Iris pigment epithelial cell (primary cell): ENCODE results near the gene PRPF6.

ENCODE experiments used
- DNase-seq: peaks from one replicate; pipeline ENCODE4 v3.0.0-alpha.2; 2011; ENCODE audit warnings: low read depth

Gene PRPF6, protein sequence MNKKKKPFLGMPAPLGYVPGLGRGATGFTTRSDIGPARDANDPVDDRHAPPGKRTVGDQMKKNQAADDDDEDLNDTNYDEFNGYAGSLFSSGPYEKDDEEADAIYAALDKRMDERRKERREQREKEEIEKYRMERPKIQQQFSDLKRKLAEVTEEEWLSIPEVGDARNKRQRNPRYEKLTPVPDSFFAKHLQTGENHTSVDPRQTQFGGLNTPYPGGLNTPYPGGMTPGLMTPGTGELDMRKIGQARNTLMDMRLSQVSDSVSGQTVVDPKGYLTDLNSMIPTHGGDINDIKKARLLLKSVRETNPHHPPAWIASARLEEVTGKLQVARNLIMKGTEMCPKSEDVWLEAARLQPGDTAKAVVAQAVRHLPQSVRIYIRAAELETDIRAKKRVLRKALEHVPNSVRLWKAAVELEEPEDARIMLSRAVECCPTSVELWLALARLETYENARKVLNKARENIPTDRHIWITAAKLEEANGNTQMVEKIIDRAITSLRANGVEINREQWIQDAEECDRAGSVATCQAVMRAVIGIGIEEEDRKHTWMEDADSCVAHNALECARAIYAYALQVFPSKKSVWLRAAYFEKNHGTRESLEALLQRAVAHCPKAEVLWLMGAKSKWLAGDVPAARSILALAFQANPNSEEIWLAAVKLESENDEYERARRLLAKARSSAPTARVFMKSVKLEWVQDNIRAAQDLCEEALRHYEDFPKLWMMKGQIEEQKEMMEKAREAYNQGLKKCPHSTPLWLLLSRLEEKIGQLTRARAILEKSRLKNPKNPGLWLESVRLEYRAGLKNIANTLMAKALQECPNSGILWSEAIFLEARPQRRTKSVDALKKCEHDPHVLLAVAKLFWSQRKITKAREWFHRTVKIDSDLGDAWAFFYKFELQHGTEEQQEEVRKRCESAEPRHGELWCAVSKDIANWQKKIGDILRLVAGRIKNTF

DNA sequence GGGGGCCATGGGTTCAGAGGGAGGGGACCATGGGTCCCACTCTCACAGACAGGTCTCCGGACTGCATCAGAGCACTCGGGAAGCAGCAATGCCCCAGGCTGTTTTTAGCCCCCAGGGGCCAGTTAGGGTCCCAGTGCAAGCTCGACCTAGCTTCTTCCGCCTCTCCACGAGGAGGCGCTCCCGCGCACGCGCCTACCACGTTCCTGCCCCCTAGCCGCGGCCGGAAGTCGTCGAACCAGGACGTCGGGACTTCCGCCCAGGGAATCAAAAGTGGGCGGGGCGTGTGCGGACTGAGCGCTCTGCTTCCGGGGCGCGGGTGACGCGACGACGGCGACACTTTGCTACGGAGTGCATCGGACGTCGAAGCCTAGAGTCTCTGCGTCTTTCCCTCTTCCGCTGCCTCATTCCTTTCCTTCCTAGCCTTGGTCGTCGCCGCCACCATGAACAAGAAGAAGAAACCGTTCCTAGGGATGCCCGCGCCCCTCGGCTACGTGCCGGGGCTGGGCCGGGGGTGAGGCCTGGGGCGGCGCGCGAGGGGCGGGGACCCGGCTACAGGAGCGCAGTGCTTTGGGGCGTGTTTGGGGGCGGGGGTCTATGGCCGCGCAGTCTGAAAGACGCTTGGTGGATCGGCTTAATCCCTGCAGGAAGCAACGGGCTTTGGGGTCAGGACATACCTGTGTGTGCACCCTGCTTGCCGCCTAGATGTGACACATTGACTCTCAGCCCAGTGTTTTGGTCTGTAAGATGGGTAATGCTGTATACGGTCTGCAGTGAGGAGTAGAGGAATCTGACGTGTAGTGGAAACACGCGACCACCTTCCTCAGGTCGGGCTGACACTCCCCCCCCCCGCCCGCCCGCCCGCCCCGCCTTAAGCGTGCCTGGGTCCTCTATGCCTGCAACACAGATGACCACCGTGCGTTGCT is at the start of gene PRPF6:
TSS of gene PRPF6 (plus strand) at position 327 of the 923 bp plus-strand sequence. CDS start at position 441, 114 bp downstream.
- DNase-seq, result peak; percentile 96

- DNase-seq, result no peak
Measured at GRCh38 chr20:63931735-63932134, 49.2 kb upstream of the PRPF6 start.

- DNase-seq, result no peak
Measured at GRCh38 chr20:63932606-63933160, 48.2 kb upstream of the PRPF6 start.

DNA sequence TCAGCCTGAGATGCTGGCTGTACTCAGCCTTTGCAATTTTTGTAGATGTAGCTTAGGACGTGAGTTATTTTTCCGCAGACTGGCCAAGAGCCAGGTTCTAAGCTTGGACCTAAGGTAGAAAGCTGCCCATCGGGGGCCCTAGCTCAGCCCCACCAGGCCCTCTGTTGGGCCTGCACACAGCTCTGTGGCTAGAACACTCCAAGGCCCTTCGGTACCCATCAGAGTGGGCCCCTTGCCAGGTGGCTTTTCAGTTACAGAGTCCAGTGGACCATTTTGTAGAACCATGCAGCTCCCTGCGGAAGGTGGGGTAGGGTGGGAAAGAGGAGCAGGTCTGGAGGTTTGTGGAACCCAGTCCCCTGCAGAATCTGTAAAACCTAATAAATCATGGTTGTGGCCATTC is 47.3 kb upstream of the PRPF6 start:
- DNase-seq, result no peak

DNA sequence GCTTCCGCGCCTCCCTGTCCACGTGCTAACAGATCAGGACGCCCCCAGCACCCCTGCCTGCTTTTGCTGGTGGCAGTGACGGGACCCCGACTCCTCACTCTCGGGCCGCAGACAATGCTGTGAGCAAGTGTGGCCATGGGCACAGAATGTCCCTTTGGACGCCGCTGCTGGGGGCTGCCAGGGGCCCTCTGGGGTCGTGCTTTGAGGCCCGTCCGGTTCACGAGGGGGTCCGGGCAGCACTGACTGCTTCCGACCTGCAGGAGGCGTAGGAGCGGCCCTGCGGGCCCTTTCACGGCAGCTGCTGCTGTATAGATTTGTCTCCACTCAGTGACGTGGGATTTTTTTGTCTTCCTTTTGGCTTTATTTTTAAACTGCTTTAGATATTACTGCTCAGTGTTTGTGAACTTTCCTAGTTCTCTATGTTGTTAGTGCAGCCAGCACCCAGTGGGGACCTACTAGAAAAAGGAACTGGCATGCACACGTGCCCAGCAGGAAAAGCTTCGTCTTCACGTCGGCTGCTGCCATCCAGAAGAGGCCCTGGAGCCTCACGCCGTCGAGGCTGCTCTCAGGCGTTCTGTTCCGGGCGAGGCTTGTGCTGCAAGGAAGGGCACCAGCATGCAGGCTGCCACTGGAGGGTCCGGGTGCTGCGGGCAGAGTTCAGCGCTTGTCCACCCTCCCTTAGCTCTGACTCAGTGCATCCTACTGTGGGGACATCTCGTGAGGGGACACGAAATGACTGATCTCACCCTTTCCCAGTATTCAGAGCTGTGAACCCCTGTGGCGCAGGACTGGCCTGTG is 46.5 kb upstream of the PRPF6 start:
- DNase-seq, result no peak

GRCh38 chr20:63935447-63935846 is 45.5 kb upstream of the PRPF6 start:
- DNase-seq, result no peak

- no peak for DNase-seq
Measured at GRCh38 chr20:63937596-63937995, 43.3 kb upstream of the PRPF6 start.

- DNase-seq, result no peak
Measured at GRCh38 chr20:63939061-63939935, 41.6 kb upstream of the PRPF6 start.

DNA sequence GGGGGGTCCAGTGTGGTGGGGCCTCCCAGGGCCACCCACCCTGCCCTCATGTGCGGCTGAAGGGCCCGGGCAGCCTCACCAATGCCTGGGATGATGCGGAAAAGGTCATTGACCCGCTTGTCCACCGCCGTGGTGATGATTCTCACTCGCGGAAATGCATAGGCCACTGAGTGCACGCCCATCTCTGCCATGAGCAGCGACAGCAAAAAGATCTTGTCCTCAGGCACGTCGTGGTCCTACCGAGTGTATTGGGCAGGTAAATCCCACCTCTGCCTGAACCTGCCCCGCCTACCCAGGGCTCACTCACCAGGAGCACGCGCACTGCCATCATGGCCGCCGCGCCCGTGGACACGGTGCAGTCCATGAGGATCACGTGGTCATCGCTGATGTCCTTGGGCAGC is 40.9 kb upstream of the PRPF6 start:
- DNase-seq, result no peak

DNA sequence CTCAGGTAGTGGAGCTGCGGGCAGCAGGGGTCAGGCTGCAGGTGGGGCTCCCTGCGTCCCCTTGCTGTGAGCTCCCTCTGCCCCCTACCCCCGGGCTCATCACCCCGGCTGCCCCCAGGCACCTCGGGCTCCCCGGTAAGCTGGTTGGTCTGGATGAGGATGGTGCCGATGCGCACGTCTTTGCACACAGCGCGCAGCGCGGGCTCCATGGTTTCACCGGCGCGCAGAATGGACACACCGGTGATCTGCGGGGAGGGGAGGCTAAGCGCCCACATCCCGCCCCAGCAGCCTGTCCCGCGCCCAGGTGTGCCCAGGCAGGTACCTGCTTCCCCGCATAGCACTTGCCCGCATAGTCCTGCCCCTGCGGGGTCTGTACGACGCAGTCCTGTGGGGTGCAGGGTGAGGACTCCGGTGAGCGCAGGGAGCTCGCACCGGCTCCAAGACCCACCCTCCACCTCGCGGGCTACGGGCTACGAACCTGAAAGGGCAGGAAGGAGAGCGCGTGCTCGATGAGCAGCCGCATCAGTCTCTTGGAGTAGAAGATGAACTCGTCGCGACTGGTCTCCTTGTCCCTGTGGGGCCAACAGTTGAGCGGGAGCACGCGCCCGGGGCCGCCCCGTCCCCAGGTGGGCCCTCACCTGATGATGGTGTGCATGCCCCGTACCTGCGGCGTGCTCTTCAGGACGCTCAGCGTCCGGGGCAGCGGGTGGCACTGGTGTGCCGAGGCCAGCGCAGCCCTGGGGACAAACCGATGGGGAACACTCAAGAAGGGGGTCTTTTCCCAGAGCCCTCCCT is 40.3 kb upstream of the PRPF6 start:
- DNase-seq, result no peak

DNA sequence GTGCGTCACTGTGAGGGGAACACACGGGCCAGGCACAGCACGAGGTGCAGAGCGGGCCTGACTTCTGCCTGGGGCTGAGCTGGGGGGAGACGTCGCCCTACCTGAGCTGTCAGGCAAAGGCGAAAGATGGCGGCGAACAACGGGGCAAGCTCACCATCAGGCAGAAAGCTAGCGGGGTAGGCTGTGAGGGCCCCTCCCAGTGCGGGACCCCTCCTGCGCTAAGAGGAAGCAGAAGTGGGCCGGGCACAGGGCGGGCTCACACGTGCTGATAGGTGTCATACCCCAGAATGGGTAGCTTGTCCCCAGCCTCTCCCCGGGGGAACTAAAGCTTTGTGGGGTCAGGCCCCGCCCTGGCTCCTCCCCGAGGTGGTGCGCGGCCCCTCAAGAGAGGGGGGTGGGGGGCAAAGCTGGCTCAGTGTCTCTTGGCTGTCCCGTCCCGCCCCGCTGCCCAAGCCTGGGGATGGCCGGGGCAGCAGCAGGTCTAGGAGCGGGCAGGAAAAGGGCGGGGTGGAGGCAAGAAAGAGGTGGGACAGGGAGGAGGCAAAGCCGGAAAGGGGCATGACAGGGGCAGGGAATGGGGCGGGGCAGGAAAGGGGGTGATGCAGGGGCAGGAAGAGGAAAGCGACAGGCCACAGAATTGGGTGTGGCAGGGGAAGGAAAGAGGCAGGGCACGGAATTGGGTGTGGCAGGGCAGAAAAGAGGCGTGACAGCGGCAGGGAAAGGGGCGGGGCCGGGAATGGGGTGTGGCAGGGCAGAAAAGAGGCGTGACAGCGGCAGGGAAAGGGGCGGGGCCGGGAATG is 39.5 kb upstream of the PRPF6 start:
- DNase-seq, result no peak

DNA sequence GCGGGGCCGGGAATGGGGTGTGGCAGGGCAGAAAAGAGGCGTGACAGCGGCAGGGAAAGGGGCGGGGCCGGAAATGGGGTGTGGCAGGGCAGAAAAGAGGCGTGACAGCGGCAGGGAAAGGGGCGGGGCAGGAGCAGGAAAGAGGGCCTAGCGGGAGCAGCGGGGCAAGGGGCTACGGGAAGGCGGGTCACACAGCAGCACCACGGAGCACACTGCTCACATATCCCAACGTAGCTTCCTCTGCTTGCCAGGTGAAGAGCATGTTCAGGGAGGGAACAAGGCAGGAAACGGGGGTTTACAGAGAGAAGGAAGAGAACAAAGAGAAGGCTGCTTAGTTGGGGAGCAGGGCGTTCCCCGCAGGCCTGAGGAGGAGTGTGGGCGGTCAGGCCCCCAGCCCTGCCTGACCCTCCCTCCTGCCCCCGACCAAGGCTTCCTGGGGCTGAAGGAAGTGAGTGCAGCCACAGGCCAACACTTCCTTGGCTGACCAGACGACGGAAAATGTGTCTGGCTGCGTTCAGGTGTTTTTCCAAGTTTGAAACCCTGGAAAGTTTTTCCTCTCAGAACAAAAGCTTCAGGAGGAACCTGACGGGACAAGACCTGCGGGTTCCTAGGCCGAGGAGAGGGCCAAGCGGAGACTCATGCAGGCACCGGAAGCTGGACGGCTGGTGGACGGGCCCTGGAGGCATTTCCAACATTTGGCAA is 38.5 kb upstream of the PRPF6 start:
- DNase-seq, result peak; percentile 56

GRCh38 chr20:63942969-63943807 is 37.7 kb upstream of the PRPF6 start:
- DNase-seq, result no peak

GRCh38 chr20:63943808-63944077 is 37.2 kb upstream of the PRPF6 start:
- DNase-seq, result no peak

- DNase-seq, result no peak
Measured at GRCh38 chr20:63944078-63944941, 36.6 kb upstream of the PRPF6 start.
